Activated CD4-positive, alpha-beta T cell treated with anti-CD3 and anti-CD28 coated beads, Interleukin-2, amount 50 U/mL, for 16 hours (primary cell): Measurements from ENCODE around the gene JAKMIP1.
A peak's percentile ranks its signal among the peaks of the same experiment; 100 is the strongest.

Source experiments
- DNase-seq: peaks from one replicate; pipeline ENCODE4 v3.0.0-alpha.2; 2020

The JAKMIP1 gene

GRCh38 chr4:6199422-6199921, 877 bp downstream of the JAKMIP1 start:
- peak; percentile 66 for DNase-seq

- peak; percentile 72 for DNase-seq
Measured at GRCh38 chr4:6198768-6199421, 1.5 kb downstream of the JAKMIP1 start.

- DNase-seq: peak; percentile 70
Measured at GRCh38 chr4:6198278-6198677, 2.1 kb downstream of the JAKMIP1 start.

- DNase-seq: no peak
Measured at GRCh38 chr4:6197433-6198174, 2.7 kb downstream of the JAKMIP1 start.

GRCh38 chr4:6196871-6197270, 3.5 kb downstream of the JAKMIP1 start:
- no peak for DNase-seq

- no peak for DNase-seq
Measured at GRCh38 chr4:6196324-6196723, 4.0 kb downstream of the JAKMIP1 start.

GRCh38 chr4:6195602-6196319, 4.6 kb downstream of the JAKMIP1 start:
- DNase-seq: no peak

GRCh38 chr4:6194458-6195195, 5.7 kb downstream of the JAKMIP1 start:
- no peak for DNase-seq

GRCh38 chr4:6193399-6193798, 7.0 kb downstream of the JAKMIP1 start:
- DNase-seq: no peak

GRCh38 chr4:6192245-6192644, 8.1 kb downstream of the JAKMIP1 start:
- DNase-seq: no peak

GRCh38 chr4:6191448-6192130, 8.8 kb downstream of the JAKMIP1 start:
- no peak for DNase-seq

GRCh38 chr4:6190486-6190885, 9.9 kb downstream of the JAKMIP1 start:
- no peak for DNase-seq

- DNase-seq: no peak
Measured at GRCh38 chr4:6189511-6189910, 10.8 kb downstream of the JAKMIP1 start.

- no peak for DNase-seq
Measured at GRCh38 chr4:6188687-6189305, 11.6 kb downstream of the JAKMIP1 start.

GRCh38 chr4:6184169-6184568, 16.2 kb downstream of the JAKMIP1 start:
- DNase-seq: no peak

- peak; percentile 84 for DNase-seq
Measured at GRCh38 chr4:6183740-6184139, 16.6 kb downstream of the JAKMIP1 start.

- DNase-seq: no peak
Measured at GRCh38 chr4:6182376-6183280, 17.7 kb downstream of the JAKMIP1 start.

- DNase-seq: peak; percentile 96
Measured at GRCh38 chr4:6180841-6181631, 19.3 kb downstream of the JAKMIP1 start.

- peak; percentile 80 for DNase-seq
Measured at GRCh38 chr4:6179362-6179761, 21.0 kb downstream of the JAKMIP1 start.

GRCh38 chr4:6178757-6179156, 21.6 kb downstream of the JAKMIP1 start:
- no peak for DNase-seq
